HL-60 (cell line): ENCODE data around the gene SLC2A8.

ENCODE experiments used
- DNase-seq, 2 experiments: peaks; one replicate each; pipeline ENCODE4 v3.0.0-alpha.2; 2010 to 2020; ENCODE audit warnings: low read depth in 1 of 2, low spot score in 1 of 2
- H3K27ac ChIP-seq: fragments of 250-450 bp; sonication (Bioruptor Pico); replicated peaks from 2 replicates; pipeline ENCODE4 v1.5.1; 2020; ENCODE audit warnings: mild to moderate bottlenecking, moderate library complexity
- H3K27me3 ChIP-seq: fragments of 250-450 bp; sonication (Bioruptor Pico); 2 replicates; pipeline ENCODE4 v1.5.1; 2021; ENCODE audit warnings: mild to moderate bottlenecking, moderate library complexity; ENCODE audit not compliant: insufficient read depth, poor library complexity, severe bottlenecking
- H3K4me3 ChIP-seq: replicated peaks from 2 replicates; pipeline ENCODE4 v1.5.1; 2011; ENCODE audit warnings: mild to moderate bottlenecking, control low read depth, low read length; ENCODE audit not compliant: insufficient read depth
- CTCF ChIP-seq: IDR thresholded peaks from one replicate; pipeline ENCODE4 v1.5.1; 2011; ENCODE audit warnings: low read length, control low read depth, inconsistent platforms; ENCODE audit not compliant: insufficient read depth
- GABPA ChIP-seq: IDR thresholded peaks from 2 replicates; pipeline ENCODE4 v1.6.1; 2012; ENCODE audit warnings: low read depth
- POLR2AphosphoS5 ChIP-seq: IDR thresholded peaks from 2 replicates; pipeline ENCODE4 v1.6.1; 2012; ENCODE audit warnings: low read depth
- SPI1 ChIP-seq: IDR thresholded peaks from 2 replicates; pipeline ENCODE4 v1.6.1; 2012; ENCODE audit warnings: low read depth, mild to moderate bottlenecking, borderline replicate concordance
- TF ChIP-seq, protein P1 (sequence below): IDR thresholded peaks from 2 replicates; pipeline ENCODE4 v1.6.1; 2012; ENCODE audit warnings: low read depth; ENCODE audit not compliant: insufficient replicate concordance

The SLC2A8 gene

GRCh38 chr9:127418037-127418471, 21.1 kb downstream of the SLC2A8 start:
- DNase-seq = peak in 1 of 2 experiments; percentile 32
- no peak overlapping the region for H3K4me3 ChIP-seq
- no peak overlapping the region for H3K27ac ChIP-seq
- no peaks in the 10 kb centered on the region for H3K27me3 ChIP-seq
- TF ChIP-seq GABPA = no peak
- no peak for TF ChIP-seq SPI1
- peak; percentile 17 for TF ChIP-seq CTCF

DNA sequence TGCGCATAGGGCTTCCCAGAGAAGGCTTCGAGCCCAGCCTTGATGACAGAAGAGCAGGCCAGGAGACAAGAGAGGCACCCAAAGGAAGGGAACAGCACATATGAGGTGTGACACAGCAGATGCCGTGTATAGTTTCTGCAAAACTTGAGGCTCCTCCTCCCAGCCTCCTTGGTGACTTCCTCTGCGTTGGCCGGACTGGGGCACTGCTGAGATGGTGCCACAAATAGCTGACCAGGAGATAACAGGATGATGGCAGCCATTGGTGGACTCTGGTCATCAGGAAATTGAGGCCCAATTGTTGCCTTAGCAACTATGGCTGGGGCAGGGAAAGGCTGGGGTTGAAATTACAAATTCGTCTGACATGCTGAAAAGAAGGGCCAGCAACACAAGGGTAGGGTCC, 22.4 kb downstream of the SLC2A8 start:
- Histone ChIP-seq H3K27ac (no peak overlapping the region), H3K27me3 (no peaks in the 10 kb centered on the region), H3K4me3 (no peak overlapping the region)
- DNase-seq = peak in 1 of 2 experiments; percentile 50
- TF ChIP-seq CTCF (no peak), SPI1 (no peak), GABPA (no peak), POLR2AphosphoS5 (no peak)
- TF ChIP-seq, protein P1, sequence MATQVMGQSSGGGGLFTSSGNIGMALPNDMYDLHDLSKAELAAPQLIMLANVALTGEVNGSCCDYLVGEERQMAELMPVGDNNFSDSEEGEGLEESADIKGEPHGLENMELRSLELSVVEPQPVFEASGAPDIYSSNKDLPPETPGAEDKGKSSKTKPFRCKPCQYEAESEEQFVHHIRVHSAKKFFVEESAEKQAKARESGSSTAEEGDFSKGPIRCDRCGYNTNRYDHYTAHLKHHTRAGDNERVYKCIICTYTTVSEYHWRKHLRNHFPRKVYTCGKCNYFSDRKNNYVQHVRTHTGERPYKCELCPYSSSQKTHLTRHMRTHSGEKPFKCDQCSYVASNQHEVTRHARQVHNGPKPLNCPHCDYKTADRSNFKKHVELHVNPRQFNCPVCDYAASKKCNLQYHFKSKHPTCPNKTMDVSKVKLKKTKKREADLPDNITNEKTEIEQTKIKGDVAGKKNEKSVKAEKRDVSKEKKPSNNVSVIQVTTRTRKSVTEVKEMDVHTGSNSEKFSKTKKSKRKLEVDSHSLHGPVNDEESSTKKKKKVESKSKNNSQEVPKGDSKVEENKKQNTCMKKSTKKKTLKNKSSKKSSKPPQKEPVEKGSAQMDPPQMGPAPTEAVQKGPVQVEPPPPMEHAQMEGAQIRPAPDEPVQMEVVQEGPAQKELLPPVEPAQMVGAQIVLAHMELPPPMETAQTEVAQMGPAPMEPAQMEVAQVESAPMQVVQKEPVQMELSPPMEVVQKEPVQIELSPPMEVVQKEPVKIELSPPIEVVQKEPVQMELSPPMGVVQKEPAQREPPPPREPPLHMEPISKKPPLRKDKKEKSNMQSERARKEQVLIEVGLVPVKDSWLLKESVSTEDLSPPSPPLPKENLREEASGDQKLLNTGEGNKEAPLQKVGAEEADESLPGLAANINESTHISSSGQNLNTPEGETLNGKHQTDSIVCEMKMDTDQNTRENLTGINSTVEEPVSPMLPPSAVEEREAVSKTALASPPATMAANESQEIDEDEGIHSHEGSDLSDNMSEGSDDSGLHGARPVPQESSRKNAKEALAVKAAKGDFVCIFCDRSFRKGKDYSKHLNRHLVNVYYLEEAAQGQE = no peak

DNA sequence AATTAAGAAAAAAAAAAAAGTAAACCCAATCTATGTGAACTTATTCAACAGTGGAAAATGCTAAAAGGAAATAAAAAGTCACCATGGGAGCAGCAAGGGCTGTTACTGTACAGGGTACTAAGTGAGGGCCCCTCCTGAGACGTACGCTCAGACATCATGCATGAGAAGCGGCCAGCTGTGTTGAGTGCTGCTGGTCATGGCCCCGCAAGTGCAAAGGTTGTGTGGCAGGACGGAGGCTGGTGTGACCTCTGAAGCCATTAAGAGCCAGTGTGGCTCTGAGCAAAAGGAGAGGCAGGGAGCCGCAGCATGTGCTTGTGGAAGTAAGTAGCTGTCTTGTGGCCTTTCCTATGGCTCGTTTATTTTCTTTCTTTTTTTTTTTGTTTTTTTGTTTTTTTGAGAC, 24.1 kb downstream of the SLC2A8 start:
- Histone ChIP-seq H3K27me3 (no peaks in the 10 kb centered on the region), H3K27ac (no peak overlapping the region), H3K4me3 (no peak overlapping the region)
- TF ChIP-seq POLR2AphosphoS5 = no peak
- TF ChIP-seq SPI1 = no peak
- TF ChIP-seq, protein P1 = no peak
- no peak for TF ChIP-seq CTCF
- no peak for TF ChIP-seq GABPA
- DNase-seq = no peak

GRCh38 chr9:127422133-127422782, 25.3 kb downstream of the SLC2A8 start:
- Histone ChIP-seq H3K27me3 (no peaks in the 10 kb centered on the region), H3K27ac (no peak overlapping the region), H3K4me3 (no peak overlapping the region)
- TF ChIP-seq, protein P1 = no peak
- peak; percentile 49; the same call in 1 of the 2 replicates for TF ChIP-seq SPI1
- DNase-seq = no peak
